KMS-11 (cell line): ENCODE data around the gene EIF1.
"Not testable (repeated sequence)": the region's sequence is repeated elsewhere in the genome, so short reads cannot be mapped to it uniquely, and the experiment has no call there.

Source experiments
- H2AFZ ChIP-seq: fragments of 200-600 bp; sonication (generic); 2 replicates; pipeline ENCODE4 v1.6.1; 2016; ENCODE audit warnings: antibody characterized with exemption, mixed run types, low read depth
- H3K27ac ChIP-seq: fragments of 200-600 bp; sonication (generic); 2 replicates; pipeline ENCODE4 v1.6.1; 2016; ENCODE audit warnings: mild to moderate bottlenecking, mixed run types
- H3K27me3 ChIP-seq: fragments of 200-600 bp; sonication (generic); 2 replicates; pipeline ENCODE4 v1.6.1; 2017; ENCODE audit warnings: mild to moderate bottlenecking, low read depth, mixed run types, moderate library complexity; ENCODE audit not compliant: insufficient read depth
- H3K36me3 ChIP-seq: fragments of 200-600 bp; sonication (generic); 2 replicates; pipeline ENCODE4 v1.6.1; 2017; ENCODE audit warnings: mild to moderate bottlenecking, mixed run types; ENCODE audit not compliant: insufficient read depth
- H3K4me1 ChIP-seq: fragments of 200-600 bp; sonication (generic); 2 replicates; pipeline ENCODE4 v1.6.1; 2016; ENCODE audit warnings: mild to moderate bottlenecking, low read depth, mixed run types; ENCODE audit not compliant: poor library complexity, severe bottlenecking
- H3K4me2 ChIP-seq: fragments of 200-600 bp; sonication (generic); 2 replicates; pipeline ENCODE4 v1.7.0; 2016; ENCODE audit warnings: mild to moderate bottlenecking, mixed run types
- H3K4me3 ChIP-seq: fragments of 200-600 bp; sonication (generic); IDR thresholded peaks from 2 replicates; pipeline ENCODE4 v1.6.1; 2017; ENCODE audit warnings: low read depth, low read length, mixed read lengths; ENCODE audit not compliant: insufficient read depth
- H3K79me2 ChIP-seq: fragments of 200-600 bp; sonication (generic); 2 replicates; pipeline ENCODE4 v1.6.1; 2016; ENCODE audit warnings: low read depth, mixed run types; ENCODE audit not compliant: insufficient read depth
- H3K9ac ChIP-seq: fragments of 200-600 bp; sonication (generic); 2 replicates; pipeline ENCODE4 v1.6.1; 2016; ENCODE audit warnings: mild to moderate bottlenecking, mixed run types
- H4K20me1 ChIP-seq: fragments of 200-600 bp; sonication (generic); 2 replicates; pipeline ENCODE4 v1.6.1; 2016; ENCODE audit warnings: mild to moderate bottlenecking, mixed run types; ENCODE audit not compliant: insufficient read depth
- CTCF ChIP-seq: fragments of 200-600 bp; sonication (generic); conservative IDR thresholded peaks from 2 replicates; pipeline ENCODE4 v1.6.1; 2017; ENCODE audit warnings: low read depth, mild to moderate bottlenecking, antibody characterized with exemption, low read length, moderate library complexity, mixed read lengths

EIF1 gene

DNA sequence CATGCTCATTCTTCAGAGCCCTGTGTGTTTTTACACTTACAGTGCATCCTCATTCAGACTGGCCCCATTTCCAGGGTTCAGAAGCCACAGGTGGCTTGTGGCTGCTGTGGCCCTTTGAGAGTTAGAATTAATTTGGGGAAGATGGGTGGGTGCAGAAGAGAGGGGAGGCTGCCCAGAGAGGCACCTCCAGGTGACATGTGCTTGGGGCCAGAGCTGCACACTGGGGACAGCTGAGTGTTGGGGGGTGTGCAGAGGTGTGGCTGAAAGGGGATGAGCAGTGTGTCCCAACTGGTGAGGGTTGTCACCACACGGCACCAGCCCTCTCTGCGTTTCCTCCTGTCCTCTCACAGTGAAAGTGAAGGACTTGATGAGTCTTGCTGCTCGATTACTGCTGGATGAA lies 6.9 kb upstream of the EIF1 start:
- no peak overlapping the region for H2AFZ ChIP-seq
- H3K36me3 ChIP-seq: no peaks in the 10 kb centered on the region
- H3K4me3 ChIP-seq: no peak overlapping the region
- H3K4me1 ChIP-seq: peaks cover 43% of the 10 kb centered on the region
- no peak overlapping the region for H3K9ac ChIP-seq
- H4K20me1 ChIP-seq: no peaks in the 10 kb centered on the region
- no peak for TF ChIP-seq CTCF
- no peak overlapping the region for H3K4me2 ChIP-seq
- no peak overlapping the region for H3K27ac ChIP-seq
- no peaks in the 10 kb centered on the region for H3K79me2 ChIP-seq
- H3K27me3 ChIP-seq: no peaks in the 10 kb centered on the region

GRCh38 chr17:41682631-41683030 lies 6.1 kb upstream of the EIF1 start:
- TF ChIP-seq CTCF: no peak
- Histone ChIP-seq H3K9ac (no peak overlapping the region), H2AFZ (no peak overlapping the region), H3K79me2 (no peaks in the 10 kb centered on the region), H3K36me3 (no peaks in the 10 kb centered on the region), H4K20me1 (no peaks in the 10 kb centered on the region), H3K4me2 (no peak overlapping the region), H3K27ac (no peak overlapping the region), H3K27me3 (no peaks in the 10 kb centered on the region), H3K4me1 (peaks cover 39% of the 10 kb centered on the region), H3K4me3 (no peak overlapping the region)

GRCh38 chr17:41683441-41684007 lies 5.2 kb upstream of the EIF1 start:
- Histone ChIP-seq H3K4me1 (peaks cover 37% of the 10 kb centered on the region), H3K9ac (no peak overlapping the region), H4K20me1 (no peaks in the 10 kb centered on the region)

DNA sequence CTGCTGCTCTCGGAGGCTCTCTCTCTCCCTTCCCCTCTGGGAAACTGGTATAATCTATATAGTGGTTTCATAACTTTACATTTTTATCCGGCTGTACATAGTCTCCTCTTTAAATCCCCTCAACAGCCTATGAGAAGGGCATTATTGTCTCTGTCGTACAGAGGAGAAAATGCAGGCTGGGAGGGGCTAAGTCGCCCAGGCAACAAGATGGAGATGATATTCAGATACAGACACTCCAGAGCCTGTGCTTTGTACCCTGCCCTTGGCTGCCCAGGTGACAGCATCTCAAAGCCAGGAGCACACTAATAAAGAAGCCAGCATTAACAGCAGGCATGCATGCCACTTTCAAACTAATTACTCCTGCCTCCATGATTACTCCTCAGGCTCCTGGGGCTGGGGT lies 4.7 kb upstream of the EIF1 start:
- H3K9ac ChIP-seq: no peak overlapping the region
- no peak for TF ChIP-seq CTCF

More at GRCh38 chr17:41683441-41684007, 5.2 kb upstream of the EIF1 start:
- Histone ChIP-seq H3K4me3 (no peak overlapping the region), H3K36me3 (no peaks in the 10 kb centered on the region), H2AFZ (no peak overlapping the region), H3K27ac (no peak overlapping the region), H3K79me2 (no peaks in the 10 kb centered on the region), H3K27me3 (no peaks in the 10 kb centered on the region), H3K4me2 (no peak overlapping the region)
- no peak for TF ChIP-seq CTCF

GRCh38 chr17:41685753-41686152 lies 2.9 kb upstream of the EIF1 start:
- peaks cover 27% of the 10 kb centered on the region for H3K4me1 ChIP-seq
- H3K27me3 ChIP-seq, H3K4me3 ChIP-seq, H3K4me2 ChIP-seq, H2AFZ ChIP-seq, H3K27ac ChIP-seq, H3K9ac ChIP-seq: not testable (repeated sequence)
- peaks cover 18% of the 10 kb centered on the region for H3K79me2 ChIP-seq
- H3K36me3 ChIP-seq: peaks cover 13% of the 10 kb centered on the region; the same call in 1 of the 2 replicates
- H4K20me1 ChIP-seq: peaks cover 14% of the 10 kb centered on the region

More for the DNA sequence above, 4.7 kb upstream of the EIF1 start:
- H3K79me2 ChIP-seq: peaks cover 3% of the 10 kb centered on the region; the same call in 1 of the 2 replicates
- no peaks in the 10 kb centered on the region for H3K27me3 ChIP-seq
- no peak overlapping the region for H3K27ac ChIP-seq
- H3K36me3 ChIP-seq: no peaks in the 10 kb centered on the region
- H3K4me2 ChIP-seq: no peak overlapping the region
- H4K20me1 ChIP-seq: no peaks in the 10 kb centered on the region
- H3K4me3 ChIP-seq: no peak overlapping the region
- peaks cover 32% of the 10 kb centered on the region for H3K4me1 ChIP-seq
- no peak overlapping the region for H2AFZ ChIP-seq
